ENCODE results near the gene TBC1D22A.

- TF ChIP-seq CTCF (IDR thresholded peaks at IDR 0.05) (no peak), POLR2A (IDR thresholded peaks at IDR 0.05) (peak in 1 of 2 donors; percentile 15)
Observed at GRCh38 chr22:46731246-46732040, 31.0 kb upstream of the TBC1D22A start.

Data from heart left ventricle (tissue), 13 donors.